Hepatocyte (in vitro differentiated cells): ENCODE results near the gene HDDC3.

Experiments used
- EZH2 ChIP-seq: fragments of 200-600 bp; sonication (generic); IDR thresholded peaks from 2 replicates; pipeline ENCODE4 v1.6.1; 2016; ENCODE audit warnings: antibody characterized with exemption, mild to moderate bottlenecking, borderline replicate concordance
- TF ChIP-seq, protein P1 (sequence below): fragments of 200-600 bp; sonication (generic); IDR thresholded peaks from 2 replicates; pipeline ENCODE4 v1.5.1; 2016; ENCODE audit warnings: antibody characterized with exemption, mild to moderate bottlenecking; ENCODE audit not compliant: poor library complexity

DNA sequence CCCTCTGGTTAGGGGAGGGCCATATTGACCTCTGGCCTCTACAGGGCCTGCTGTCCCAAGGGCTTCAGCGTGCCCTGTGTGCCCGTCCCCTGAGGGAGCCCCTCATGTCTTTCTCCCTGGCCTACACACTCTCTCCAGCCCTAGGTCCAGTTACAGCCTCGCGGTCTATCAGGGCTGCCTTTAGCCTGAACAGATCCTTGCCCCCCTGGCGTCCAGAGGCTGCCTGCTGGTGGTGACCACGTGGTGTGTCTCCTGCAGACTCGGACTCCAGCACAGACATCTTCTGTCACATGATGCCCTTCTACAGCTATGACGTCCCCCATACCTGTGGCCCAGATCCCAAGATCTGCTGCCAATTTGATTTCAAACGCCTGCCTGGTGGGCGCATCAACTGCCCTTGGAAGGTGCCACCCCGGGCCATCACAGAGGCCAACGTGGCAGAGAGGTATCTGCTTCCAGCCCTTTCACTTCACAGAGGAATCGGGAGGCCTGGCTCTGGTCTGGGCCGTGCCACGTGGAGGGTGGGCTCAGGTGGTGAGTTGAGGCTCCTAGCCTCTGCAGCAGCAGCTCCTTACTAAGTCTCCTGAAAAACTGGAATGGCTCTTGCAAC is 25.2 kb downstream of the HDDC3 start:
- TF ChIP-seq, protein P1, sequence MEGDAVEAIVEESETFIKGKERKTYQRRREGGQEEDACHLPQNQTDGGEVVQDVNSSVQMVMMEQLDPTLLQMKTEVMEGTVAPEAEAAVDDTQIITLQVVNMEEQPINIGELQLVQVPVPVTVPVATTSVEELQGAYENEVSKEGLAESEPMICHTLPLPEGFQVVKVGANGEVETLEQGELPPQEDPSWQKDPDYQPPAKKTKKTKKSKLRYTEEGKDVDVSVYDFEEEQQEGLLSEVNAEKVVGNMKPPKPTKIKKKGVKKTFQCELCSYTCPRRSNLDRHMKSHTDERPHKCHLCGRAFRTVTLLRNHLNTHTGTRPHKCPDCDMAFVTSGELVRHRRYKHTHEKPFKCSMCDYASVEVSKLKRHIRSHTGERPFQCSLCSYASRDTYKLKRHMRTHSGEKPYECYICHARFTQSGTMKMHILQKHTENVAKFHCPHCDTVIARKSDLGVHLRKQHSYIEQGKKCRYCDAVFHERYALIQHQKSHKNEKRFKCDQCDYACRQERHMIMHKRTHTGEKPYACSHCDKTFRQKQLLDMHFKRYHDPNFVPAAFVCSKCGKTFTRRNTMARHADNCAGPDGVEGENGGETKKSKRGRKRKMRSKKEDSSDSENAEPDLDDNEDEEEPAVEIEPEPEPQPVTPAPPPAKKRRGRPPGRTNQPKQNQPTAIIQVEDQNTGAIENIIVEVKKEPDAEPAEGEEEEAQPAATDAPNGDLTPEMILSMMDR = no peak
- no peak for TF ChIP-seq EZH2
